Fibroblast of upper back skin (primary cell): ENCODE data around the gene IQGAP3.
A peak's percentile ranks its signal among the peaks of the same experiment; 100 is the strongest.

Source experiments
- DNase-seq: peaks from one replicate; pipeline ENCODE4 v3.0.0-alpha.2; 2013

The IQGAP3 gene

DNA sequence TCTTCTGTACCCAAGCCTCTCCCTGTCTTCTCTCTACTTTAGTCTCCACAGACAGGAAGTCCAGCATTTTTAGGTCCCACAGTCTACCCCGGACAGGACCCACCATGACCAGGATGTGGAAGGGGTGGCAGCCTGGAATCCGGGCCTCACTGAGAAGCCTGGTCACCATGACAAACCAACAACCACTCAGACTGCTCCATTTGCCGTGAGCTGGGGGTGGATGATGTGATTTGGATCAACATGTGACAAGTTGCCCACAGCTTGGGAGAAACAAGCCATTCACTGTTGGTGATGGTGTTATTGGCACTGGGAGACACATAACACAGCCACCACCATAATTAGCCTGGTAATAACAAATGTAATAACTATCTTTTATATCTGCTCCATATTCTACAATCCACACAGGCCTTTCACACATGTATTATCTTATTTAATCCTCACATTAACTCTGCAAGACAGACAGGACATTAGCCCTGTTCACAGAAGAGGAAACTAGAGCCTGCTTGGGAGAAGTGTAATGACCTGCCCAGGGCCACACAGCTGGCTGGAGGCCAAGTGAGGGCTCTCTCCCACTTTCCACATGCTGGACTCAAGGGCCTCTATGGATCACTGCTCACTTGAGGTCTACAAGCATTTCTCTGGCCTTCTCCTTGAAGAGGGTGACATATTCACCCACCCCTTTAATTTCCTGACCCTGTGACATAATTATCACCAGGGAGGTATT is 94.7 kb downstream of the IQGAP3 start:
- no peak for DNase-seq

DNA sequence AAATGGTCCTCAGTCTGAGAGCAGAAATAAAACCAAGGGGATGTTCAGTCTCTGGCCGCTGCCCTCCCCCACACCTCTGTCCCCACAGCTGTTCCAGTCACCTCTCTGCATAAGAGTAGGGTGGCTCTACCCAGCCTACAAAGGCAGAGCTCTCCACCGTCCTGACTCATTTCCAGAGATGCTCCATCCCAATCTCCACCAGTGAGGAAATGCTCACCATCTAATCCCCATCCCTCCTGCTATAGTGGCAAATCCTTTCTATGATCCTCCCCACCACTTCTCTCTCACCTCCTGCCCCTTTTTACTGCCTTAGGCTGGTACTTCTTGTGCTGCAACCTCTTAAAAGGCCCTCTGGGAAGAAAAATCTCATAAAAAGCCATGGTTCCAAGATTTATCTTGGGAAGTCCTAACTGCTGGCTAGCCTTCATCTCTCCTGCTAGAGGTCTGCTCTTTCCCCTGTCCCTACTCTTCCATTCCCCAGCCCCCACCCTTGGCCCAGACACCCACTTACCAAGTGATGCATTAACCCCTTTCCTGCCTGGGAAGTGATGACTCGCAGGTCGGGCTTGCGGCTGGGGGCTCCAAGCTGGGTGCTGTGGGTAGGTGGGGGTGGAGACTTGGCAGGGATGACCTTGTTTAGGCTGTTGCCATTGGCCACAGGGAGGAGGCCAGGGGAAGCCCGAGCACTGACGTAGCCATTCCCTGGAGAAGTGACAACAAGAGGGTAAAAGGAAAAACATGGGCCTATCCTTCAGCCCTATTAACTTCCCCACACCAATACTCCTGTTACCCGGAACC is 95.7 kb downstream of the IQGAP3 start:
- DNase-seq: peak; percentile 86

DNA sequence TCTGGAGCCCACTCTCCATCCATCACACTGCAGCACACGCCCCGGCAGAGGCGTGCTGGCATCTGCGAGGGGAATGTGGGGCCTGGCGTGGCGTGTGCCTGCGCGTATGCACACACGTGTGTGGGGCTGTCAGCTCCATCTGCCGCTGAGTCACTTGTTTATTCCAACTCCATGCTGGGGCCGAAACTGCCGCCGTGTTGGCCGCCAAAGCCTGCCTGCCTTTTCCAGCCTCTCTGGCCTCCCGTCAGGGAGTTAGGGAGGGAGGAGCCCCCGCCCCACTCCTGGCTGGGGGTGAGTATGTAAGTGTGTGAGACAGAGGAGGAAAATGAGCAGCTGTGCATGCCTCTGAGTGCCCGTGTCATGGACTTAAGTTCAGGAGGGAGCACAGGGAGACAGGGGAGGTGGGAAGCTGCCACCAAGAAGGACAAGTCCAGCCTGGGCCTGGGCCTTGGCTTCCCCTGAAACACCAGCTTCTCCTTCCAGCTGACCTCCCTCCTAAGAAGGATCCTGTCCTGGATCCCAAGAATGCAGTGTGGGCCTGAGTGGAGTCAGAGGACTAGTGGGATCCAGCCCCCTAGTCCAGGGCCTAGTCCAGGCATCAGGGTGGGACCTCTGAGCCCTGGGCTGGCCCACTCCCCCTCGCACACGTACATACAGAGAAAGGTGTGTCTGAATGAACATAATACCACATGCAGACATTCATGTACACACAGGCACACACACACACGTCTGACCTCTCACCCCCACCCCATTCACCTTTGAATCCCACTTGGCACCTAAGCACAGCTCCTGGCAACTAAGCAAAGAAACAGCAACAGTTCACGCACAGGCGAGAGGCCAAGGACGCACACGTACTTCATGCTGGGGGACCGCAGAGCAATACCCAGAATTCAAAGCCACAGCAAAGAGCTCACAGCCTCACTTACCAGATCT is 96.5 kb downstream of the IQGAP3 start:
- peak; percentile 62 for DNase-seq
